ENCODE measurements around the gene KIF19. TPM values are rescaled to one million over a fixed set of nuclear protein-coding genes. Genes with fewer than 3 reads are reported as not detected.
"Not testable (repeated sequence)": the region's sequence is repeated elsewhere in the genome, so short reads cannot be mapped to it uniquely, and the experiment has no call there.

KIF19 gene
- total RNA-seq (1 to 10 TPM; 3.0 to 3.3 TPM), polyA plus RNA-seq (ENCODE audit: insufficient read depth, low read depth, low replicate concordance) (2.0 TPM)
- long read RNA-seq, donor 1 = 0 reads
- long read RNA-seq, donor 2 = 0 reads

- Histone ChIP-seq H3K9me3 (no peaks in the 10 kb centered on the region), H3K36me3 (ENCODE audit: low read depth, missing control alignments) (no peaks in the 10 kb centered on the region), H3K27me3 (no peaks in the 10 kb centered on the region), H3K27ac (no peak within 1 kb of the TSS), H3K4me1 (peaks cover 8% of the 10 kb centered on the region), H3K4me3 (peak within 1 kb of the TSS; percentile 33 to 41)
- WGBS, 2 donors = 6% methylated on average over 38 of the region's 73 CpGs; no CpG with 5 or more reads in 1 of the 2 donors
- intact Hi-C loops (cut with DNase I; ENCODE audit: low total_unique reads) = no loop called here
- TF ChIP-seq CTCF (IDR thresholded peaks at IDR 0.05) (no peak), POLR2A (IDR thresholded peaks at IDR 0.05) (no peak)
- peak; percentile 26 for DNase-seq
Observed at GRCh38 chr17:74325743-74326379, at the start of gene KIF19. TSS of gene KIF19 (plus strand) at chr17:74326226. CDS start at chr17:74326350, 124 bp downstream.

GRCh38 chr17:74276541-74277009 is 49.5 kb upstream of the KIF19 start:
- no peak for TF ChIP-seq CTCF (IDR thresholded peaks at IDR 0.05)
- TF ChIP-seq POLR2A (IDR thresholded peaks at IDR 0.05) = no peak
- Histone ChIP-seq H3K27ac (peak overlapping the region; percentile 48 to 68), H3K9me3 (no peaks in the 10 kb centered on the region), H3K27me3 (no peaks in the 10 kb centered on the region), H3K4me3 (no peak overlapping the region), H3K4me1 (peaks cover 28% of the 10 kb centered on the region), H3K36me3 (ENCODE audit: low read depth, missing control alignments) (no peaks in the 10 kb centered on the region)
- WGBS, 2 donors = 21% methylated on average over 4 to 5 of the region's 5 CpGs
- intact Hi-C loops (cut with DNase I; ENCODE audit: low total_unique reads) = no loop called here
- peak; percentile 77 for DNase-seq

GRCh38 chr17:74277935-74278334 is 48.1 kb upstream of the KIF19 start:
- H3K27me3 ChIP-seq = no peaks in the 10 kb centered on the region
- H3K9me3 ChIP-seq = no peaks in the 10 kb centered on the region
- intact Hi-C loops (cut with DNase I; ENCODE audit: low total_unique reads) = no loop called here
- DNase-seq = no peak
- peak overlapping the region in 1 of 2 donors; percentile 21 for H3K27ac ChIP-seq
- H3K4me1 ChIP-seq = peaks cover 28% of the 10 kb centered on the region
- H3K36me3 ChIP-seq (ENCODE audit: low read depth, missing control alignments) = no peaks in the 10 kb centered on the region
- WGBS, 2 donors = 85% methylated on average over 1 of the region's 1 CpG; no CpG with 5 or more reads in 1 of the 2 donors
- TF ChIP-seq POLR2A (IDR thresholded peaks at IDR 0.05) = no peak
- no peak for TF ChIP-seq CTCF (IDR thresholded peaks at IDR 0.05)
- H3K4me3 ChIP-seq = no peak overlapping the region

GRCh38 chr17:74279617-74280016 is 46.4 kb upstream of the KIF19 start:
- intact Hi-C loops (cut with DNase I; ENCODE audit: low total_unique reads); DNase-seq; H3K36me3 ChIP-seq (ENCODE audit: low read depth, missing control alignments); H3K27me3 ChIP-seq; H3K9me3 ChIP-seq; H3K27ac ChIP-seq; H3K4me3 ChIP-seq: not testable (repeated sequence)
- 77 to 81% methylated on average over 7 of the region's 7 CpGs for WGBS, 2 donors
- peaks cover 25% of the 10 kb centered on the region for H3K4me1 ChIP-seq

- 80 to 90% methylated on average over 3 to 9 of the region's 9 CpGs for WGBS, 2 donors
- DNase-seq = no peak
- intact Hi-C loops (cut with DNase I; ENCODE audit: low total_unique reads) = no loop called here
Observed at GRCh38 chr17:74280093-74280513, 45.9 kb upstream of the KIF19 start.

More at GRCh38 chr17:74280093-74280513, 45.9 kb upstream of the KIF19 start:
- Histone ChIP-seq H3K27me3 (no peaks in the 10 kb centered on the region), H3K4me1 (peaks cover 20% of the 10 kb centered on the region), H3K36me3 (ENCODE audit: low read depth, missing control alignments) (no peaks in the 10 kb centered on the region), H3K9me3 (no peaks in the 10 kb centered on the region), H3K4me3 (no peak overlapping the region), H3K27ac (no peak overlapping the region)
- TF ChIP-seq CTCF (IDR thresholded peaks at IDR 0.05) (no peak), POLR2A (IDR thresholded peaks at IDR 0.05) (no peak)

All from testis (tissue), 5 donors.